HG03196 (cell line): ENCODE results near the gene STIM2.
"Not testable (repeated sequence)": the region's sequence is repeated elsewhere in the genome, so short reads cannot be mapped to it uniquely, and the experiment has no call there.

Experiments
- ATAC-seq: cut with Tn5 transposase; IDR thresholded peaks from one replicate; pipeline ENCODE4 v1.9.1; 2021; ENCODE audit not compliant: unreplicated experiment

The STIM2 gene

DNA sequence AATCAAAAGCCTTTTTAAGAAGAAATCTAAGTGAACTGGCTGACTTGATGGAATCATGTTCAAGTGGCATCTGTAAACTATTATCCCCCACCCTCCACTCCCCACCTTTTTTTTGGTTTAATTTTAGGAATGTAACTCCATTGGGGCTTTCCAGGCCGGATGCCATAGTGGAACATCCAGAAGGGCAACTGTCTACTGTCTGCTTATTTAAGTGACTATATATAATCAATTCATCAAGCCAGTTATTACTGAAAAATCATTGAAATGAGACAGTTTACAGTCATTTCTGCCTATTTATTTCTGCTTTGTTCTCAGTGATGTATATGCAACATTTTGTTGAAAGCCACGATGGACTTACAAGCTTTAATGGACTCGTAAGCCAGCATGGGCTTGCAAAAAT is 162.3 kb downstream of the STIM2 start:
- no peak for ATAC-seq

DNA sequence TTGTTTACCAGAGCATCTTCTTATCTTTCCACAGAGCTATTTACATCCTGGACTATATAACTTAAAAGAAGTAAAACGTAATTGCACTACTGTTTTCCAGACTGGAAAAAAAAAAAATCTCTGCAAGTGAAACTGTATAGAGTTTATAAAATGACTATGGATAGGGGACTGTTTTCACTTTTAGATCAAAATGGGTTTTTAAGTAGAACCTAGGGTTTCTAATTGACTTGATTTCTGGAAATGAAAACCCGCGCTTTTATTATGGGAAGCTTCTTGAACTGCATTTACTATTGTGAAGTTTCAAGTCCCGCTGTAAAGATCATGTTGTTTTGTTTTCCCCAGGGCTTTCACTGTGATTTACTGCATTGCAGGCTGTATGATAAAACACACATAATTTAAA is 162.7 kb downstream of the STIM2 start:
- no peak for ATAC-seq

DNA sequence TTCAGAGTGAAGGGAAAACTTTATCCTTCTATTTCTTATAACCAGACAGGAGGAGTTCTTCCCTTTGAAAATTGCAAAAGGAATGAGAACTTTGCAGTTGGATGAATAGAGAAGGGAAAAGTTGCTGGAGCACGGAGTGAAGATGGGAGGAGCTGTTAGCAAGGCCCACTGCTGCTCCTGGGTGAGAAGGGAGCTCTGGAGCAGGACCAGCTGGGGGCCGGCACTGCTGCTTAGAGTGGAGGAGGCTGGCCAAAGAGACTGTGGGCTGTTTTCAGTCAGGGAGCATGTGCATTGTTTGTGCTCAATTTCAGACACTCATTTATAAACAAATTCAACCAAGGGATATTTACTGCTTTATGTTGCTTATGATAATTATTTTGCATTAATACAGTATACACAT is 164.2 kb downstream of the STIM2 start:
- ATAC-seq, result no peak

DNA sequence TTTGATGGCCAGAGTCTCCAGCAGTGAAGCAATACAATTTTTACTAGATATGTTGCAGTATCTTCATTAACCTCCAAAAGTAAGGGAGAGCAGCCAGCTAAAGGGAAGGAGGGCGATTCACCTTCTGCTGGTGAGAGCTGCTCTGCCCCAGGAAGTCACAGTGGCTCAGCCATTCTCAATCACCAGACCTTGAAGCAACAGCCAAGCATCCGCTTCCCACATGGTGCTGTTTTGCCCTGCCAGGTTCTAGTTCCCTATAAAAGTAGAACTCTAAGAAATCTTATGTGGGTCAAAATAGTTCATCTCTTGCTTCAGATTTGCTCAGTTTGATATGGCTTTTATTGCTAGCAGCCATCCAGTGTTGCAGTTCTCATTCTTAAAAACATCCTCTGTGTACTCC is 166.8 kb downstream of the STIM2 start:
- ATAC-seq, result no peak

DNA sequence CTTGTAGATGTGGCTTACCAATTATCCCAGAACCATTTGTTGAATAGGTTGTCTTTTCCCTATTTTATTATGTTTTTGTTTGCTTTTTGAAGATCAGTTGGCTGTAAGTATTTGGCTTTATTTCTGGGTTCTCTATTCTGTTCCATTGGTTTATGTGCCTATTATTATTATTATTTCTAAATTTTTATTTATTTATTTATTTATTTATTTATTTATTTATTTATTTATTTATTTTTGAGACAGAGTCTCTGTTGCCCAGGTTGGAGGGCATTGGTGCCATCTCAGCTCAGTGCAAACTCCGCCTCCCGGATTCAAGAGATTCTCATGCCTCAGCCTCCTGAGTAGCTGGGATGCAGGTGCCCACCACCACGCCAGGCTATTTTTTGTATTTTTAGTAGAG is 174.5 kb downstream of the STIM2 start:
- not testable (repeated sequence) for ATAC-seq

DNA sequence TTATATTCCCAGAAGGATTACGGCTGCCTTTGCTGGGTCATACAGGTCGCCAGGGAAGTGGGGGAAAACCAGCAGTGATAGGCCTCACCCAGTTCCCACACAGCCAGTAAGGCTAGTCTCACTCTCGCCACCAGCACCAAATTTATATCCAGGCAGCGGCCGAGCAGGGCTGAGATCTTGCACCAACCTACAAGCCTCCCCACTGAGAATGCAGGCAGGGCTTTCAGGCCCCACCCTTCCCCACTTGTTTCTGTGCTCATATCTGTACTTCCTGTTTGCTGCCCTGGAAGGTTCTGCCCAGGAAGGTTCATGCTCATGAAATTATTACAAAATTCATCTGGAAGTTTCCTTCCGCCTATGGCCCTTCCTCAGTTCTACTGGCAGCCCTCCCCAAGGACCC is 179.7 kb downstream of the STIM2 start:
- ATAC-seq, result no peak

DNA sequence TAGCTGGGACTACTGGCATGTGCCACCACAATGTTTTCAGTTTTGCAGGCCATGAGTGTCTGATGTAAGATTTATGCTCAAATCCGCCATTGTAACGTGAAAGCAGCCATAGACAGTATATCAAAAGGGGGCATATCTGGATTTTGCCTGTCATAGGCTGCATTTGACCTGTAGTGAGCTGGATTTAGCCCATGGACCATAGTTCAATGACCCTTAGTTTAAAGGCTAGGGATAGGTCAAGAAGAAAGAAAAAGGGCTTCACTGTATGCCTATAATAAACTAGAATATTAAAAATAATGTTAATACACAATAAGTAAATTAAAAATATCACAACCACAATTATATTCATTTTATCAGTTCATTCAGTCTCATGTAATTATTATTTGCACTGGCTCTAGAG is 181.8 kb downstream of the STIM2 start:
- ATAC-seq, result no peak

DNA sequence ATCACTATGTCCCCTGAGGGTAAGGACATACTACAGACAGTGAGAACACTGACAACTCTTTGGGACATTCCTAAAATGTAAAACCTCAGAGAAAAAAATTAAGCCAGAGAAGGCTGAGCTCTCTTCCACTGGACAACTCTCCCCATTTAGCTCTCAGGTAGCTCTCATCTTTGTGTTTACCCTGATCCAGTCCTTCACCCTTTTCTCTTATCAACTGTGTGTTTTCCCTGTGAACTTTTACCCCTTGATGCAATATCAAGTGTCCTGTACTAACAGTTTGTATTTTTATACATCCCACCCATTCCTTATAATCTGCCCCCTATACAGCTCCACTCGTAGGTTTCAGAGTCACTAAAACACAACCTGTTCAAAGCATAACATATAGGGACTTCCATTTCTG is 182.6 kb downstream of the STIM2 start:
- ATAC-seq, result no peak

DNA sequence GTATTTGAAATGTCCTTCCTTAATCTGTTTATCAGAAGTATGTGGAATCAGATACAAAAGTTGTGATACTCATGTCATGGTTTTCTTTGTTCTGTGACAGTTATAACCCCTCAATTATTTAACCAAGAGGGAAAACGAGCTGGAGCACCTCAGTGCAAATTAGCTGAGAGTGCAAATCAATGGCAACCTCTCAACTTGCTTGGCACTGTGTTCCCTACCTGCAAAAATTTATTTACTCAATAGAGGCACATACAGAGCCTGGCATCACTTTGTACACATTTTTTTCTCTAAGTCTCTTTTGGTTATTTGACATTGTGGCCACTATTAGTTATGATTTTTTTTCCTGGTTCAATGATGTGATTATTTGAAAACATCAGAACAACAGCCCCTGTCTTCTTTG is 186.2 kb downstream of the STIM2 start:
- no peak for ATAC-seq

DNA sequence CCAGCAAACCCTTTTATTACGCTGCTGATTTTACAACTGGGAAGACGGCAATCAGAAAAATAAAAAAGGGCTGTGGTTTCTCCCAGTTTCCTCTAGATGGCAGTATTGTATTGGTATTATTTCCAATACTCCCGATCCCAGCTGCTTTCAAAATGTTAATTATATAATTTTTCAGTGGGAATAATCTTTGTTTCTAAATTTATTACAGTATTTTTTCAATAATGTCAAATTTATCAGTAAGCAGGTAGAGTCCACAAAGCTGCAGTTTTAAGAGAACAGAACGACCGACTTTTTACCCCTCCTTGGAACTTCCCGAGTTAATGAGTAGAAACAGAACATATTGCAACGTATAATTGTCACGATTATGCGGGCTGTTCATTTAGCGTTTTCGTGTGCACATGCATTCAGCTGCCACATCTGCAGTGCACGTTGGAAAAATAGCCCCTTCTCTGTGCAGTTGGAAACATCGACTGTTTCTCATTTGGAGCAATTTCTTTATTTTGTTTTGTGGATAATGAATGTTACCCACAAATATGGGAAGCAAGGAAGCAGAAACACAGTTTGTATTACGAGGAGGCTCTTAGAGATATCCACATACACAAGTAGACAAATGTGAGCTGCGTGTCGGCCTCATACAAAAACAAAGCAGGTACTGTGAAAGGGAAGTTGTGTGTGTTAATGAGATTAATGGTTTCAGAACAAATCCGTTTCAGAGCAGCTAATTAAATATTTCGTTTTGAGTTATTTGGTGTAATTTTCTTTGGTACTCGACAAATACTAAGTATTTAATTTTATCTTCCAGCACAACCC is 188.0 kb downstream of the STIM2 start:
- ATAC-seq, result no peak

DNA sequence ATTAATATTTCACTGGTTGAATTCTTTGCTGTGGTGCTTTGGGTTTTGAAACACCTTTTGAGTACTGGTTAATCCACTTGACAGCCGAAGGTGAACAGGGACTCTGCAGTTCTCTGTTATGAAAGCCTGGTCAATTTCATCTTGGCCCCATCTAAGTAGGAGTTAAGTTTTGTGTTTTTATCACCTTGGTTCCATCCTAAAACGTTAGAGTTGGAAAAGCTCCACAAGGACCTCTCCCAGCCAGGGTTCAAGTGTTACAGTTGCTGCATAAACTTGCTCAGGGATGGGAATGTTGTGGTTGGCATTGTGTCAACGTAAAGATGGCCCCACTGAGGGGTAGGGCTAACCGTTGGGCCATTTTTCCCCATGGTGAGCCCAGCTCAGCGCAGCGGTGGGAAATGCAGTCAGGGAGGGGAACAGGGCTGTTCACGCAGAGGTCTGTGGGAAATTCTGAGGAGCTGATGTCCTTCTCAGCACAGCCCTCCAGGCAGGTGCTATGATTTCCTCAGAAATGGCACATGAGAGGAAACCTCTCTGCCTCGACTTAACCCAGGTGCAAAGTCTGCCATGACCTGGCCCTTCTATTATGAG is 188.7 kb downstream of the STIM2 start:
- ATAC-seq, result no peak

DNA sequence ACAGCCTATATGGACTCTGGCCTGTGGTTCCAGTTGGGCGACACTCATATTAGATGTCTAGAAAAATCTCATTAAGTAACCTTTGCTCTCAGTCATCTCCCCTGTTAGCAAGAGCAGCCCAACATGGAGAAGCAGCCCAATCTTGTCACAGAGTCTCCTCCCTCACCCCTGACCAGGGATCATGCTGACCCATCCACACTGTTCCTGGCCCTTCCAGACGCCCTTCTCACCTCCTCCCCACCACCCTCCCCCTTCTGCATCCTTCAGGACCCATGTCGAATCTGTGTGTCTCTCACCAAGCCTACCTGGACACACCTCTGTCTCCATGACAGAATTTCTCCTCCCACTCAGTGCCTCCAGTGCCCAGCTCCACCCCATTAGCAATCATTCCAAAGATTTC is 190.1 kb downstream of the STIM2 start:
- ATAC-seq, result no peak

DNA sequence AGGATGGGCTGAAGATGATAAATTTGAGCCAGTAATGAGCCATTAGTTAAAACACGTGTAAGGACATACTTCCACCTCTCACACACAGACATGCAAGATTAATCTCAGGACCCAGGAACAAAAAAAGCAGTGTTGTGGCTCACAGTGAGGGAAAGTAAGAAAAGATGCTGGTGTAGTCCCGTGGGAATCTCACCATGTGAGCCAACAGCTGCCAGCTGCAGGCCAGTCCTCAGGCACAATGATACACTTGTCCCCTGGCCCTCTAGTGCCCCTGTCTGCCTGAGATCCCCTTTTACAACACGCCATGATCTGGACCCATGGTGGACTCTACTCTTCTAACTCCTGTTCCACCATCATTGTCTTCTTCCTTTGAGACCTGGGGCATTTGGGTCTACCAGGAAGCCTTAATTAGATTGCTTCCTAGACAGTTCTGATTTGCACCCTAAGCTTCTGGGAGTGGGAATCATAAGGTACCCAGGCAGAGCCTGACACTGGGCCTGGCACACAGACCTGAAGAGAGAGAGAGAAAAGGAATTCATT is 194.7 kb downstream of the STIM2 start:
- ATAC-seq, result no peak

DNA sequence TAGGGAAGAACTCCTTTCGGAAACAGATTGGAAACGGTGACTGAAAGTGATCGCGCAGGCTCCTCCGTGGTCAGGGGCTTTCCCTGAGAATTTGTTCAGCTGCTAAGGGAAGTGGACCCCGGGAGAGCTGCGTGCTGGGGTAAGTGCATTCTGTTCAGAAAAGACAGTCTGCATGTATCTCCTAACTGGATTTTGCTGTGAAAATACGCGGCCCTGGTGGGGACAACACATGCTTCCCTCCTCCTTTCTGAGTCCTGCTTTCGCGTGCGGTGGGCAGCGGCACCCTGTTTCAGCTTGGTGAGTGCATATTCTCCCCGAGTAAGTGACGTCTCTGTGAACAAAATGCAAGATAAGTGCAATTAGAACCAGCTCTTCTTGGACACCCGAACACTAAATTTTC is 195.6 kb downstream of the STIM2 start:
- ATAC-seq, result no peak

DNA sequence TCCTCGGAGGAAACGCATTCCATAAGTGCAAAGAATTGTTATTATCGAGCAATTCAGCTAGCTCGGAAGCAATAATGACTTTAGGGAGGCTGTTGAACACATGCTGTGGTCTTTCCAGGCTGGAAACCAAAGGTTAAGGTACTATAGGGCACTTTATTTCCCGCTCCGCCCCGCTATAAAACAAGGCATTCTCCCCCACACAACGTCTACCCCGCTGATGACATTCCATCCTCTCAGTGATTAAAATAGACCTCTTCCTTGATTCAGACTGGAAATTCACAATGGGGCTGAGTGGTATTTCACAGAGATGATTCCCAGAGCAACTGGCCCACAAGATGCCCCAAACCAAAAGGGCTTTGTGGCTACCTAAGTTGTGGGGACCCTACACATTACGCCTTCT is 196.4 kb downstream of the STIM2 start:
- no peak for ATAC-seq

DNA sequence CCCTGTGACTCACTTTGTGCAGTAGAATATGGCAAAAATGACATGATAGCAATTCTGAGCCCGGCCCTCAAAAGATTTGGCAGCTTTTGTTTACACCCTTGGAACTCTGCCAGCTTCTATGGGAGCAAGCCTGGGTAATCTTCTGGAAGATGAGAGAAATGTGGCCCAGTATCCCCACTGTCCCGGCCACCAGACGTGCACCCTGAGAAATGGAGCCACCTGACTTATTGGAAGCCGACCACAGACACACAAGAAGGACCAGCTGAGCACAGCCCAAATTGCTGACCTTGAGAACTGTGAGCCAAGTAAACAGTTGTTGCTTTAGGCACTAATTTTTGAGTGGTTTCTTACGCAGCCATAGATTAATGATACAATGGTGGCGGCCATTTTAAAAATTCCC is 197.0 kb downstream of the STIM2 start:
- no peak for ATAC-seq

DNA sequence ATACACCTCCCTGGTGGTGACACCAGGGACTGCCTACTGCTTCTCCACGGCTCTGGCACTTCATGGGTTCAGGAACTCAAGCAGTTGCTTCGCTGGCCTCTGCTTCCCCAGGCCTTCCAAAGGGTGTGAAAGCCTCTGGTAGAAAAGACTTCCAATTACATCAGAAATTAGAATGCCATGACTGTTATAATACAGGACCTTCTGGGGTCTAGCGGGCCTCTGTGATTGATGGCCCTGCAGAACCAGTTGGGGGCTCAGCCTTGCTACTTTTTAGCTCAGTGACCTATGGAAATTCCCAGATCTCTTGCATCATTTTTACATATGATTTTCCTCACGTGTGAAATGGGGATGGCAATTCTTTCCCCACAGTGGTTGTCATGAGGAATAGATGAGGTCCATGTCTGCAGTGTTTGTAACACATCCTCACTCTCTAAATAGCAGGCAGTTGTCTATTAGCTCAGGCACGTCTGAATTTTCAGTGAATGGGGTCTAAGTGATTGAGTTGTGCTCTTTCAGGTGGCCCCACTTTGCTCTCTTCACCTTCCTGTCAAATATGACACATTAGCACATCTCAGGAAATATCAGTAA is 198.3 kb downstream of the STIM2 start:
- ATAC-seq, result no peak

DNA sequence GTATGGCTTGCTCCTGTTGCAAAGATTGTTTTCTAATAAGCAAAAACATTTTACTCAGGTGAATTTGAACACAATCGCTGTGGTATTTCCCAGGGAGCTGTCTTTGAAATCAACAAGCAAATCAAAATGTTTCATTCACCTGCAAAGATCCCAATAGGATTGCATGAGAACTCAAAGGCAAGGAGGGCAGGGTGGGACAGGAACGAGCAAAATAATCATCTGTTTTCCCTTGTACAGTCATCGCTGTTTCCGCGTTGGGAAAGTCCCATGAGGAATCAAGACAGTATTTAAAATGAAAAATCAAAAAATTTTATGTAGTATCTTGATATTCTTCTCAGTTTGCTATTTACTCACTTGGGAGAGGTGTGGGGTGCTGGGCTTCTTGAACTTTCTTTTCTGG is 198.8 kb downstream of the STIM2 start:
- ATAC-seq, result no peak

DNA sequence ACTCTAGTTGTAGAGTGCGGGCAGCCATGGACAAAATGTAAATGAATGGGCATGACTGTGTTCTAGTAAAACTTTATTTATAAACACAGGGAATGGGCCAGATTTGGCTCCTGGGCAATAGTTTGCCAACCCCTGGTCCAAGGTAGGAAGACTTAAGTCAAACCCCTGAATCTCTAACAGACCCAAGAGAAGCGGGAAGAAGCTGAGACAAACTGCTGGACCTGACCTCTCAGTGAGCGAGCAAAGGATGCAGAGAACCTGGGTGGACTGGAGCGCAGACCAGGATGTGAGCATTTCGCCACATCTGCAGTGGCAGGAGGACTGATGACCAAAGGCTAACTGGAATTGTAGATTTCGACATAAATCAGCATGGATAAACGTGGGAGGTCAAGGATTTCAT is 201.6 kb downstream of the STIM2 start:
- no peak for ATAC-seq

DNA sequence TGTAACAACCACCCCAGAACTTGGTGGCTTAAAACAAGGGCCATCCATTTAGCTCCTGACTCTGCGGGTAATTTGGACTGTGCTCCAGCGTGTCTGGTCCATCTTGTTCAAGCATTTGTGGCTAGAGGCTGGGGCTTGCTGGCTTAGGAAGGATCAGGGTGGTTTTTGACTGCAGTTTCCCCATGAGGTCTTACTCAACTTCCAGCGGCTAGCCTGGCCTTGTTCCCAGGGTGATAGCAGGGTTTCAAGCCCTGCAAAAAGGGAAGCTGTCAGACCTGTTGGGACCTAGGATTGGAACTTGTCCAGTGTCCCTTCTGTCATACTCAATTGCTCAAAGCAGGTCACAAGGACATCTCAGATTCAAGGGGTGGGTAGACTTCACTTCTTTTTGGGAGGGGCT is 205.9 kb downstream of the STIM2 start:
- no peak for ATAC-seq

DNA sequence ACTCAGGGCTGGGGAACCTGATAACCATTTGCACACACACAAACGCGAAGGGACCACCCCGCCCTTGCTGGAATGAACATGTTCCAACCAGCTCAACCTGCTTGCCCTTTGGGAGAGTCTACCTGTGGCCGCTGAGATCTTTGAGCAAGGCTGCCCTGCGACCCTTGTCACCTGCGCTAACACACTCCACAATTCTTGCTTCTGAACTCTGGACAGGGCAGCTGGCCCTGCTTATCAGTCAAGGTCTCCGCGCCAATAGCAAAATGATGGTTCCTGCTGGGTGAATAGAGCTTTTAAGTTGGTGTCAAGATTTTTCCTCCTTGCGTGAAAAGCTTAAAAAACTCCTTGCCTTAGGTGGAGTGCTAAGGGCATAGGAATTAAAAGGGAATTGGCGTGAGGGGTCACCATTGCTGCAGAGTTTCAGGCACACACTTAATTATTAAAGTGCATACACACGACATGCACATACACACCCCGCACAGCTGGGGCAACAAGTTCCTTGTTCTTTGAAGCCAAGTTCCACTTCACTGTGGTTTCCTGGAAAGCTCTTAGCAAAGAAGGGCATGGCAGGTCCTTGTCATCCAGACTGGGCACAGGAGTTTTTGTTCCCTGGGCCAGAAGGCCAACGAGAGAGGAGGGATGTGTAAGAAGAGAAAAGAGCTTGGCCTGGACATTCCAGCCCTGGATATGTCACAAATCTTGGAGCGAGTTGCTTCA is 207.7 kb downstream of the STIM2 start:
- no peak for ATAC-seq
